Mesothelial cell of epicardium (in vitro differentiated cells): ENCODE results near the gene TXNDC9. TPM values are rescaled to one million over a fixed set of nuclear protein-coding genes. Genes with fewer than 3 reads are reported as not detected.
"Not testable (repeated sequence)": the region's sequence is repeated elsewhere in the genome, so short reads cannot be mapped to it uniquely, and the experiment has no call there.

ENCODE experiments used
- DNase-seq, 2 experiments: peaks; one replicate each; pipeline ENCODE4 v3.0.0; 2021; ENCODE audit warnings: low spot score in 2 of 2; ENCODE audit not compliant: unreplicated experiment in 2 of 2
- H3K27ac Mint-ChIP-seq: 2 replicates; pipeline ENCODE4 v1.8.0; 2021; ENCODE audit warnings: mixed read lengths
- H3K27me3 Mint-ChIP-seq: 2 replicates; pipeline ENCODE4 v1.8.0; 2021; ENCODE audit warnings: low read depth, mixed read lengths
- H3K36me3 Mint-ChIP-seq: 2 replicates; pipeline ENCODE4 v1.8.0; 2021; ENCODE audit warnings: mixed read lengths
- H3K4me1 Mint-ChIP-seq: 2 replicates; pipeline ENCODE4 v1.8.0; 2021; ENCODE audit warnings: mixed read lengths
- H3K4me3 Mint-ChIP-seq: 2 replicates; pipeline ENCODE4 v1.8.0; 2021; ENCODE audit warnings: mild to moderate bottlenecking, moderate library complexity, mixed read lengths
- H3K9me3 Mint-ChIP-seq: 2 replicates; pipeline ENCODE4 v1.8.0; 2021; ENCODE audit warnings: mixed read lengths
- CTCF ChIP-seq: fragments of 200-600 bp; sonication (generic); IDR thresholded peaks from one replicate; pipeline ENCODE4 v1.5.0; 2021; ENCODE audit warnings: antibody characterized with exemption; ENCODE audit not compliant: unreplicated experiment
- total RNA-seq: library from RNA; stranded (reverse); gene quantifications from 3 replicates; pipeline ENCODE4 v1.2.1, GENCODE V29; 2021

TXNDC9 gene
- total RNA-seq, 1 donor from 2014 or later: 22.7 TPM

GRCh38 chr2:99299580-99299979, 36.6 kb downstream of the TXNDC9 start:
- Mint-ChIP-seq H3K9me3 (peaks cover 4% of the 10 kb centered on the region), H3K4me1 (no peaks in the 10 kb centered on the region), H3K27ac (no peak overlapping the region), H3K4me3 (no peak overlapping the region), H3K36me3 (peaks cover 2% of the 10 kb centered on the region), H3K27me3 (no peaks in the 10 kb centered on the region)
- DNase-seq: no peak
- no peak for TF ChIP-seq CTCF

GRCh38 chr2:99297994-99298393, 38.1 kb downstream of the TXNDC9 start:
- H3K36me3 Mint-ChIP-seq: no peaks in the 10 kb centered on the region
- H3K4me1 Mint-ChIP-seq: no peaks in the 10 kb centered on the region
- no peak for TF ChIP-seq CTCF
- DNase-seq: no peak
- peaks cover 4% of the 10 kb centered on the region for H3K9me3 Mint-ChIP-seq
- no peak overlapping the region for H3K4me3 Mint-ChIP-seq
- H3K27ac Mint-ChIP-seq: no peak overlapping the region
- no peaks in the 10 kb centered on the region for H3K27me3 Mint-ChIP-seq

- Mint-ChIP-seq H3K27me3 (no peaks in the 10 kb centered on the region), H3K9me3 (peaks cover 2% of the 10 kb centered on the region), H3K36me3 (peaks cover 8% of the 10 kb centered on the region), H3K27ac (no peak overlapping the region), H3K4me3 (no peak overlapping the region), H3K4me1 (no peaks in the 10 kb centered on the region)
- DNase-seq: no peak
- no peak for TF ChIP-seq CTCF
Observed at GRCh38 chr2:99285526-99285925, 50.6 kb downstream of the TXNDC9 start.

- no peak for TF ChIP-seq CTCF
- peaks cover 26% of the 10 kb centered on the region for H3K9me3 Mint-ChIP-seq
- no peak overlapping the region for H3K4me3 Mint-ChIP-seq
- H3K27me3 Mint-ChIP-seq: no peaks in the 10 kb centered on the region
- no peak for DNase-seq
- peaks cover 24% of the 10 kb centered on the region for H3K36me3 Mint-ChIP-seq
- no peaks in the 10 kb centered on the region for H3K4me1 Mint-ChIP-seq
- no peak overlapping the region for H3K27ac Mint-ChIP-seq
Observed at GRCh38 chr2:99279969-99280695, 56.0 kb downstream of the TXNDC9 start.

GRCh38 chr2:99278793-99279291, 57.3 kb downstream of the TXNDC9 start:
- Mint-ChIP-seq H3K27ac (no peak overlapping the region), H3K4me3 (no peak overlapping the region), H3K4me1 (no peaks in the 10 kb centered on the region), H3K27me3 (no peaks in the 10 kb centered on the region), H3K9me3 (peaks cover 34% of the 10 kb centered on the region), H3K36me3 (peaks cover 24% of the 10 kb centered on the region)
- no peak for TF ChIP-seq CTCF
- no peak for DNase-seq

GRCh38 chr2:99278195-99278765, 57.9 kb downstream of the TXNDC9 start:
- Mint-ChIP-seq H3K36me3 (peaks cover 22% of the 10 kb centered on the region), H3K9me3 (peaks cover 36% of the 10 kb centered on the region)
- H3K4me1 Mint-ChIP-seq, DNase-seq, H3K27ac Mint-ChIP-seq, H3K27me3 Mint-ChIP-seq, H3K4me3 Mint-ChIP-seq: not testable (repeated sequence)
